ENCODE data around the gene ACSL3. TPM values are rescaled to one million over a fixed set of nuclear protein-coding genes. Genes with fewer than 3 reads are reported as not detected.

ACSL3 gene
- total RNA-seq, 1 donor from 2014 or later: 94.4 TPM

DNA sequence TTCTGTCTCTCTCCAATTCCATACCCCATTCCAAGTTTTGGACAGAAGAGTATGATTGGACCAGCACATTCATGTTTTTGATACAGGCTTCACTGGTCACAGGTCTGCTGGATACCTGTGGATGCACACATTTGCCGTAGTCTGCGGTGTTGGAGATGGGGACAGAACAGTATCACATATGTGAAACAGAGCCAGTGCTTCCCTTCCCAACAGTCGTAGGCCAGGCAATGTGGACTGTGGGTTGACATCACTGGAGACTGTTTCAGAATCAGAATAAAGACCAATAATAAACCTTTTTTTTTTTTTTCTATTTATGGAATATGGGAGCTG lies 18.7 kb downstream of the ACSL3 start:
- no peak for DNase-seq

GRCh38 chr2:222882484-222882928 lies 21.7 kb downstream of the ACSL3 start:
- no peak for DNase-seq

DNA sequence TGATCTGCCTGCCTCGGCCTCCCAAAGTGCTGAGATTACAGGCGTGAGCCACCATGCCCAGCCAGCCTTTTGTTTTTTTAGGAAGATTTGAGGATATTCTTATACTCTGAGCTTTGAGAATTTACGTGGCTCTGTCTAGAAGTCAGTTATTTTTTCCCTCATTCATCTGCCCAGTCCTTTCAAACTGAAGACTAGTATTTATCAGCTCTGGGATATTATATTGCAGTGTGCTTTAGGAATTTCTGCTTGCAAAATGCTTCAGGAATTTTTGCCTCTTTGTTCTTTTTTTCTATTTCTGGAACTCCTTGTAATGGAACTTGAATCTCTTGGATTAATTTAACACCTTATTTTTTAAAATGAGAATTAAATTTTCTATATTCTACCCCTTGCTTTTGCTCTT lies 22.6 kb downstream of the ACSL3 start:
- no peak for DNase-seq

- no peak for DNase-seq
Observed at GRCh38 chr2:222884114-222884771, 23.4 kb downstream of the ACSL3 start.

DNA sequence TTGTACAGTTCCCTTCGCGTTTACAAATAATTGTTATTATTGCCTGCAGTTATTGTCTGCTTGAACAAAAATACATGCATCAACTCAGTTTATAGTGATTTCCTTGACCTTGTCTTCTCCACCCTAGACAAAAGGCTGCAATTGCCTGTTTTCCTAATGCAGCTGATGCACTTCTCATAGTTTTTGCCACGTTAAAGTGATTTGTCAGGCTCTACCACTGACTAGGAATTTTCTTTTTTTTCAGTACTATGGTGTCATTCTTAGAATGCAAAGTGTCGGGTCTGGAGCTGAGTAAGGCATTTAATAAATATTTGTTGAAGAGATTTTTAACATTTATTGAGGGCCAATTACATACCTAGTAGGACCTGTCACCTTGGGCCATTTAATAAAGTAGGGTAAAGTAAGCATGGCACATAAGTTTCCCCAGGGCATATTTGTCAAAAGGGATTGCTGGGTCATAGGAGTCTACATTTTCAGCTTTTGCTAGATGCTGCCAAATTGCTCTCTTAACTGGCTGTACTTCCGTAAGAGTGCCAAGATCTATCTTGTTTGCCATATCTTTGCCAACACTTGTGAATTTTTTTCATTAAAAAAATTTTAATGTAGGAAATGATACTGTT lies 24.1 kb downstream of the ACSL3 start:
- DNase-seq: no peak

DNA sequence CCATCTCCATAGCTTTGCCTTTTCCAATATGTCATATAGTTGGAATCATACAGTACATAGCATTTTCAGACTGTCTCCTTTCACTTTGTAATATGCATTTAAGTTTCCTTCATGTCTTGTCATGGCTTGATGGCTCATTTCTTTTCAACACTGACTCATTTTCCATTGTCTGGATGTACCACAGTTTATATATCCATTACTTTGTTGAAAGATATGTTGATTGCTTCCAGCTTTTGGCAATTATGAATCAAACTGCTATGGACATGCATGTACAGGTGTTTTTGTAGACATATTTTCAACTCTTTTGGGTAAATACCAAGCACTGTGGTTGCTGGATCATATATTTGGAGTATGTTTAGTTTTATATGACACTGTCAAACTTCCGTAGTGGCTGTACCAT lies 26.3 kb downstream of the ACSL3 start:
- peak; percentile 51 for DNase-seq

GRCh38 chr2:222888716-222889115 lies 27.9 kb downstream of the ACSL3 start:
- no peak for DNase-seq

DNA sequence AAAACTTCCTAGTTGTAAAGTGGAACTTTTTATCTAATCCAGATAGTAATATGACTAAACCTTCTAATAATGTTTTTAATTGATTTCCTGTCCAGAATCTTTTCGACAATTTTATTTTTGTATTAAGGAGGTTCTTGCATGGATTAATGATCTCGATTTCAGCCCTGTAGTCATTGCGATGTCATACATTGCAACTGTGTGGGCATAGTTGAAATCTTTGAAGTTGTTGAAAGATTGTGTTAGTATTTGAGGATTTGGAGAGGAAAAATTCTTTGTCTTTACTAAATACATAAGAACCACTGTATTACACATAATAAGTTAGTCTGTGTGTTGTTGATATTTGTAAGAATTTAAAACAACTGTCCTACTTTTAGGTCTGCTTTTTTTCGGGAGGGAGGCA lies 31.1 kb downstream of the ACSL3 start:
- no peak for DNase-seq

DNA sequence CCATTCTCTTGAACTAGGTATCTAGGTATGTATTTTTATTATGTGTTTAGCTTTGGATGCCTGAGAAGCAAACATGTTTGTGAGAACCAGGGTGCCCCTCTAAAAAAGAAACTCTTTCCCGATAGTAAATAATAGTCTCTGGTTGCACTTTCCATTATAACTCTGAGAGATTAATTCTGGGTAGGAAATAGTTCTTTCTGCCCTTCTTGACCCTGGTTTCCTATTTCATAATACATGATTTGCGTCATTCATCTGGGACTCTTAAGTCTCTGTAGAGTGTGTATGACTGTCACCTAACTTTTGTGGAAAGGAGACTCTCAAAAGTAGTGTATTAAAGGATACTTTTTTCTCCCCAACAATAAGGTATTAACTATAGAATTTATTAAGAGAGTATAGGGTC lies 31.5 kb downstream of the ACSL3 start:
- no peak for DNase-seq

DNA sequence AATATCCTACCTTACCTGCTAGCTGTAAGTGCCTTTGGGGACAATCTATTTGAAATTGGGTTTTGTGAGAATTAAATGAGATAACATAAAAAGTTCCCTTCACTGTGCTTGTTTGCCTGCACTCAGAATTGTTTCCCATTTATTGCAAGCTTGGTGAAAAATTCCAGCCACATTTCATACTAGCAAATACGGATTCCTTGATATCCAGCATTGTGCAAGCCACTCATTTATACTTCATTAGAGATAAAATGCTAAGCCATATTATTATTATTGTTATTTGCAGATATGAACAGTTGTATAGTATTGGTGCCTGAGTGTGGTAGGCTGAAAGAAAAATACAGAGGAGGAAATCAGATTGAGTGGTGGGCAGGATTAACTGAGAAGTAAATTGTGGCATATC lies 31.9 kb downstream of the ACSL3 start:
- DNase-seq: no peak

- DNase-seq: no peak
Observed at GRCh38 chr2:222893716-222894115, 32.9 kb downstream of the ACSL3 start.

GRCh38 chr2:222895144-222895543 lies 34.3 kb downstream of the ACSL3 start:
- no peak for DNase-seq

GRCh38 chr2:222897898-222898297 lies 37.1 kb downstream of the ACSL3 start:
- no peak for DNase-seq

DNA sequence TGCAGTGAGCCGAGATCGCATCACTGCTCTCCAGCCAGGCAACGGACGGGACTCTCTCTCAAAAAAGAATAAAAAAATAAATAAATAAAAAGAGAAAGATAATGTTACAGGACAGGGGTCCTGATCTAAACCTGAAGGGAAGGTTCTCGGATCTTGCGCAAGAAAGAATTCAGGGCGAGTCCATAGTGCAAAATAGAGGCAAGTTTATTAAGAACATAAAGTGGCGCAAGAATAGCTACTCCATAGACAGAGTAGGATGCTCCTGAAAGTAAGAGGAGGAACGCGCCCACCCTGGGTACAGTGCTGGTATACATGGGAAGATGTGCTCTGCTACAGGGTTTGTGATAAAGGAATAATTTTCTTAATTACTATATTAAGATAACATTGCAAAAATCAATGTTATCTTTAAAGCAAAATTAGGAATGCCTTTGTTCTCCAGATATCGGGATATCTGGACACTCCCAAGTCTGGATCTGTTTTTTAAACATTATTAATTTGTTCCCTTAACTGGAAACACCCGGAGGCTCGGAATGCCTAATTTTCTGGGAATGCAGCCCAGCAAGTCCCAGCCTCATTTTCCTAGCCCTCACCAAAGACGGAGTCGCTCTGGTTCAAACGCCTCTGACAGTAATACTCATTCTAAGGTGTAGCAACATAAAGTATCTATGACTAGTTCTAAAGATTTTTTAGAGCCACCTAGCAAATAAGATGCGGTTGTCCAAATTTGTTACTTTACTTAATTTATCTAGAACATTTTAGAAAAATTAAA lies 38.8 kb downstream of the ACSL3 start:
- no peak for DNase-seq

GRCh38 chr2:222900354-222900753 lies 39.5 kb downstream of the ACSL3 start:
- no peak for DNase-seq

GRCh38 chr2:222902660-222903059 lies 41.8 kb downstream of the ACSL3 start:
- DNase-seq: no peak

- peak; percentile 75 for DNase-seq
Observed at GRCh38 chr2:222903234-222904220, 42.7 kb downstream of the ACSL3 start.

DNA sequence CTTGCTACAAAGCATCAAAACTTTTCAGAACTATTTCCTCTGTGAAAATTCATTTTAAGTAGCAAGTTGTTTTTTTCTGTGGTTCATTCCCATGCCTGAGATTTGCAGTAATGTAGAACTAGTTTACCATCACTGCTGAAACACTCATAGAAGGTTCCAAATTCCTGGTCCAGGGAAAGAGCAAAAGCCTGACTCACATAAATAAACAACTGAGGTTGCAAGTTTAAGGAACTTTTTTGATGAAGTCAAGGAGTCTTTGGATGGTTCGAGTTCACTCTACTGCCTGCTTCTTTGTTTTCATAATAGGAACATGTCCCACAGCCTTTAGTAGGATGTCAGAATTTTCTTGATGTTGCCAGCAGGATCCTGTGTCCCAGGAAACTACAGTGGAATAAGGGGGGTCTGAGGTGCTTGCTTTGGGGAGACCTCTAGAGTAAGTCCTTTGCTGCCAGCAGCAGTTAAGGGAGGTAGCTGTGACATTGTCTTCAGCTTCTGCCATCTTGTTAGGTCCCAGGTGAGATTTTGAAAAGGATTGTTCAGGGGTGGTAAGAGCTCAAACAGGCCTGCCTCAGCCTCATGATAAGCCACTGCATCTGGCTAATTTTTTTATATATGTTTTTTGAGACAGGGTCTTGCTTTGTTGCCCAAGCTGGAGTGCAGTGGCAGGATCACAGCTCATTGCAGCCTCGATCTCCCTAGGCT lies 43.9 kb downstream of the ACSL3 start:
- DNase-seq: no peak

DNA sequence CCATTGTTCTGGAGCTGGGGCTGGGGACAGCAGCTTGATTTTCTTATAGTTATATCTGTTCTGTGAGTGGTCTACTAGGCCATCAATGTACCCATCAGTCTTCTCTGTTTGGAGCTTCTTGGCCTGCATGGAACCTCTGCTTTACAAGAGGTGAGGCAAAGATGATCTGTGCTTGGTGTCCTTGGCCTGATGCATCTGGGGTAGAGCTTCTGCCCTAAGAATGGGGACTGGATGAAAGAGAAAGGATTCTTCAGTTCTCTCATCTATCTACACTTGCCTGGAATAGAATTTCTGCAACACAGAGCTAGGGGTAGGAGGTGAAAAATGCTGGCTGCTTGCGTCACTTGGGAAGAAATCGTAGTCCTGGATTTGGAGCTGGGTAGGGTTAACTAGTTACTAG lies 46.2 kb downstream of the ACSL3 start:
- DNase-seq: no peak

- no peak for DNase-seq
Observed at GRCh38 chr2:222907790-222908441, 47.1 kb downstream of the ACSL3 start.

- no peak for DNase-seq
Observed at GRCh38 chr2:222909286-222909685, 48.5 kb downstream of the ACSL3 start.

All from tongue (tissue), 2 donors.